Epithelial cell of prostate (primary cell): ENCODE measurements around the gene CA10.

Experiments used
- DNase-seq: peaks from one replicate; pipeline ENCODE4 v3.0.0-alpha.2; 2011; ENCODE audit warnings: low read depth, low spot score
- H3K27ac ChIP-seq: fragments of 450-650 bp; 2 replicates; pipeline ENCODE4 v1.5.1; 2017; ENCODE audit warnings: mild to moderate bottlenecking

Gene CA10

GRCh38 chr17:51706093-51706492, 452.4 kb downstream of the CA10 start:
- no peak overlapping the region for H3K27ac ChIP-seq
- no peak for DNase-seq

GRCh38 chr17:51703361-51704341, 454.9 kb downstream of the CA10 start:
- no peak for DNase-seq
- peak overlapping the region; percentile 19 for H3K27ac ChIP-seq

- no peak for DNase-seq
- H3K27ac ChIP-seq: peak overlapping the region; percentile 19
Observed at GRCh38 chr17:51702963-51703360, 455.6 kb downstream of the CA10 start.

GRCh38 chr17:51701501-51701900, 457.0 kb downstream of the CA10 start:
- DNase-seq: no peak
- H3K27ac ChIP-seq: no peak overlapping the region

GRCh38 chr17:51700011-51700760, 458.3 kb downstream of the CA10 start:
- H3K27ac ChIP-seq: no peak overlapping the region
- no peak for DNase-seq

GRCh38 chr17:51699303-51699702, 459.2 kb downstream of the CA10 start:
- H3K27ac ChIP-seq: no peak overlapping the region
- no peak for DNase-seq

- DNase-seq: no peak
- no peak overlapping the region for H3K27ac ChIP-seq
Observed at GRCh38 chr17:51692917-51693316, 465.6 kb downstream of the CA10 start.

GRCh38 chr17:51687887-51688286, 470.6 kb downstream of the CA10 start:
- no peak overlapping the region for H3K27ac ChIP-seq
- no peak for DNase-seq

- DNase-seq: no peak
- H3K27ac ChIP-seq: no peak overlapping the region
Observed at GRCh38 chr17:51685287-51685909, 473.1 kb downstream of the CA10 start.

GRCh38 chr17:51684214-51684613, 474.3 kb downstream of the CA10 start:
- no peak overlapping the region for H3K27ac ChIP-seq
- DNase-seq: no peak

- H3K27ac ChIP-seq: no peak overlapping the region
- no peak for DNase-seq
Observed at GRCh38 chr17:51683291-51683690, 475.2 kb downstream of the CA10 start.

GRCh38 chr17:51682115-51682514, 476.4 kb downstream of the CA10 start:
- no peak for DNase-seq
- H3K27ac ChIP-seq: no peak overlapping the region

- DNase-seq: no peak
- no peak overlapping the region for H3K27ac ChIP-seq
Observed at GRCh38 chr17:51677875-51678274, 480.6 kb downstream of the CA10 start.

- H3K27ac ChIP-seq: no peak overlapping the region
- DNase-seq: no peak
Observed at GRCh38 chr17:51676691-51677487, 481.6 kb downstream of the CA10 start.

- DNase-seq: no peak
- H3K27ac ChIP-seq: no peak overlapping the region
Observed at GRCh38 chr17:51674579-51675255, 483.8 kb downstream of the CA10 start.

GRCh38 chr17:51673070-51673469, 485.4 kb downstream of the CA10 start:
- no peak for DNase-seq
- H3K27ac ChIP-seq: no peak overlapping the region

GRCh38 chr17:51672065-51672464, 486.4 kb downstream of the CA10 start:
- DNase-seq: no peak
- H3K27ac ChIP-seq: no peak overlapping the region

- H3K27ac ChIP-seq: no peak overlapping the region
- no peak for DNase-seq
Observed at GRCh38 chr17:51670899-51671298, 487.6 kb downstream of the CA10 start.

GRCh38 chr17:51668963-51669246, 489.6 kb downstream of the CA10 start:
- no peak overlapping the region for H3K27ac ChIP-seq
- DNase-seq: no peak
